Skin epidermis (tissue), 12 donors: Measurements from ENCODE around the gene SLC18B1.

Experiments
- H3K27ac ChIP-seq, 21 experiments: fragments of 200-600 bp; sonication (generic) in 11 of 21; one replicate each; pipeline ENCODE4 v1.5.0; 2020; ENCODE audit warnings: mild to moderate bottlenecking in 3 of 21, inconsistent platforms in 2 of 21, moderate library complexity in 2 of 21
- H3K4me3 ChIP-seq, 7 experiments: fragments of 200-600 bp; sonication (generic) in 2 of 7; one replicate each; pipeline ENCODE4 v1.5.0; 2020; ENCODE audit warnings: inconsistent platforms in 2 of 7, mild to moderate bottlenecking in 2 of 7, moderate library complexity in 1 of 7

Gene SLC18B1

DNA sequence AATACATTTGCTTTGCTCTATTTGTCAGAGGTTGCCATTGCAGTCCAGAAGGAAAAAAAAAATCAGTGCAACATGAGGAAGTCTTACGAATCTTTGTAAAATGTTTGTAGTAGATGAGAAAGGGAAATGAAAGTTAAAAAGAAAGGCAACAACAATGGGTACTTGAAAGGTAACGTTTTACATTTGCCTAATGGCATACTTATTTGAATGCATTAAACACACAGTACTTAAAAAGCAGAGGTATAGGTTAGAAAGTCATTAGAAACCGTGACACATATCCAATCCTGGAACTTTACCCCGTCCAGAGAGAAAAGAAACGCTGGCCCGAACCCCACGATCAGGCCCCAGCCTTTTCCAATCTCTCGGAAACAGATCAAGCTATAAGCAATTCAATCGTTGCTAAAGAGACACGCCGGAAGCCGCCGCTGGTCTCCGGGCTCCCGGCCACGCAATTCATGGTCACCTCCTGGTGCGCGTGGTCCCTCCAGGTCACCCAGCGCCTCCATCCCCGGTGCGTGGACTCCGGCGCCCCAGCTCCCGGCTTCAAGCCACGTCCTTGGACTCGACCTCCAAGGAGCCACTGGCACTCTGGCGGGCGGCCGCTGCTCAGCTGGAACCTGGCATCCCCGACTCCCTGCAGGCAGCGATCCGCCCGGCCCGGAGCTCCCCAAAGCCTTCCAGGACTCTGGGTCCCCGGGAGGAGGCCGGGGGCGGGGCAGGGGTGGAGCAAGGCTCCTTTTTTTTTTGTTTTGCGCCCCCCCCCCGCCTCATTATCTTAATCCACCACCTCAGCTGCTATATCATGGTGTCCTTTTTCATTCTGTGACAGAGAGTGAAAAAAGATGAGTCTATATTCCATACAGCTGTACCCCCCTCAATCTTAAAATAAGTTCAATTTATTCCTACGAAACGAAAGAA is at the start of gene SLC18B1:
SLC18B1 (minus strand) TSS at position 687 of the 918 bp plus-strand sequence; CDS start at position 506, 181 bp downstream.
- peak within 1 kb of the TSS in 12 of 21 experiments; percentile 68 to 90 (median 78) for H3K27ac ChIP-seq

GRCh38 chr6:132843316-132844035 is 45.0 kb upstream of the SLC18B1 start:
- no peak overlapping the region for H3K4me3 ChIP-seq

More for the DNA sequence above, at the start of gene SLC18B1:
- peak within 1 kb of the TSS in 5 of 7 experiments; percentile 53 to 94 (median 64) for H3K4me3 ChIP-seq

GRCh38 chr6:132841966-132842365 is 43.5 kb upstream of the SLC18B1 start:
- Histone ChIP-seq H3K27ac (no peak overlapping the region), H3K4me3 (no peak overlapping the region)

More at GRCh38 chr6:132843316-132844035, 45.0 kb upstream of the SLC18B1 start:
- no peak overlapping the region for H3K27ac ChIP-seq

DNA sequence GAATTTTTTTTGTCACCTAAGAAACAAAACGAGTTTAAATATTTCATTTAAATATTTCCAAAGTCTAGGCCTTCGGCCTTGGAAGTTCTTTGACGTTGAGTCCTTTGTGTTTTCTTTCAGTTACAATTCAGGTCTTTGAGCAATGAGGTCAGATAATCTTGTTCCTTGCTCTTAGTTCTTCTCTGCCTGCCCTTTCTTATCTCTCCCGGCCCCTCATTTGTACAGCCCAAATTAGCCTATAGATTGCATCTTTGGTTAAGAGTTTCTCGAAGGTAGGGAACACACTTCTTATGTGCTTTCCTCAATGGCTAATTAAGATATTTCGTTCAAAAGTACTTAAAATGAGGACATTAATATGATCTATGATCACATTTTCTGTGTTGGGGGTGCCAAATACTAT is 34.5 kb upstream of the SLC18B1 start:
- no peak overlapping the region for H3K27ac ChIP-seq
- no peak overlapping the region for H3K4me3 ChIP-seq

GRCh38 chr6:132830334-132830751 is 31.9 kb upstream of the SLC18B1 start:
- Histone ChIP-seq H3K27ac (no peak overlapping the region), H3K4me3 (no peak overlapping the region)

- Histone ChIP-seq H3K27ac (peak overlapping the region in 3 of 21 experiments; percentile 2 to 32 (median 27)), H3K4me3 (no peak overlapping the region)
Observed at GRCh38 chr6:132820629-132821381, 22.4 kb upstream of the SLC18B1 start.

GRCh38 chr6:132819405-132820161 is 21.1 kb upstream of the SLC18B1 start:
- no peak overlapping the region for H3K4me3 ChIP-seq

GRCh38 chr6:132818404-132819359 is 20.2 kb upstream of the SLC18B1 start:
- no peak overlapping the region for H3K27ac ChIP-seq
- no peak overlapping the region for H3K4me3 ChIP-seq

More at GRCh38 chr6:132819405-132820161, 21.1 kb upstream of the SLC18B1 start:
- no peak overlapping the region for H3K27ac ChIP-seq

DNA sequence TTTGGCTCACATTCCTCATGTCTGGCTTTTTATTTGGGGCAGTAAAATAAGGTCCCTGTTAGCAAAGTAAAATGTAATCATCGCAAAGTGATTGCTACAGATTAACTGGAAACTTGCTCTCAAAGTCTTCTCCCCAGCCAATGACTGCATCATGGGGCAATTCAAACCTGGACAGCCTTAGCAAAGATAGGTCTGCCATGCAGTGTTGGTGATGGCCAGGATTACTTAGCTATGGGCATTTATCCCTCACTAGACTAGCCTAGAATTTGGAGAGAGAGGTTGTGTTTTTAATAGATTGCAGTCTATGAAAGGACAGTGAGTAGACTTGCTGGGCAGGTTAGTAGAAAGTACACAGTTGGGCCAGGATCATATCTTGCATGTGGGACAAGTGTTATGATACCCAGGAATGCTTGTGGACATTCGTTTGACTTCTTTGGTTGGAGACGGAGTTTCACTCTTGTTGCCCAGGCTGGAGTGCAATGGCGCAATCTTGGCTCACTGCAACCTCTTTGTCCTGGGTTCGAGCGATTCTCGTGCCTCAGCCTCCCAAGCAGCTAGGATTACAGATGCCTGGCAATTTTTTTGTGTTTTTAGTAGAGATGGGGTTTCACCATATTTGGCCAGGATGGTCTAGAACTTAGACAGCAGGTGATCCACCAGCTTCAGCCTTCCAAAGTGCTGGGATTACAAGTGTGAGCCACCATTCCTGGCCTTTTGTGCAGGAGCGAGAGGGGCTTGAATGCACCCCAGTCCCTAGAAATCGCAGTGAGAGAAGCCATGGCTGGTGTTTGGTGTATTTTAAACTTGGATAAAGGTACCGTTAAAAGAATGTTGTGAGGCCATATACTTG is 19.3 kb upstream of the SLC18B1 start:
- H3K27ac ChIP-seq = no peak overlapping the region
- H3K4me3 ChIP-seq = no peak overlapping the region

GRCh38 chr6:132816660-132817059 is 18.2 kb upstream of the SLC18B1 start:
- Histone ChIP-seq H3K4me3 (peak overlapping the region in 3 of 7 experiments; percentile 76 to 88 (median 80)), H3K27ac (no peak overlapping the region)

DNA sequence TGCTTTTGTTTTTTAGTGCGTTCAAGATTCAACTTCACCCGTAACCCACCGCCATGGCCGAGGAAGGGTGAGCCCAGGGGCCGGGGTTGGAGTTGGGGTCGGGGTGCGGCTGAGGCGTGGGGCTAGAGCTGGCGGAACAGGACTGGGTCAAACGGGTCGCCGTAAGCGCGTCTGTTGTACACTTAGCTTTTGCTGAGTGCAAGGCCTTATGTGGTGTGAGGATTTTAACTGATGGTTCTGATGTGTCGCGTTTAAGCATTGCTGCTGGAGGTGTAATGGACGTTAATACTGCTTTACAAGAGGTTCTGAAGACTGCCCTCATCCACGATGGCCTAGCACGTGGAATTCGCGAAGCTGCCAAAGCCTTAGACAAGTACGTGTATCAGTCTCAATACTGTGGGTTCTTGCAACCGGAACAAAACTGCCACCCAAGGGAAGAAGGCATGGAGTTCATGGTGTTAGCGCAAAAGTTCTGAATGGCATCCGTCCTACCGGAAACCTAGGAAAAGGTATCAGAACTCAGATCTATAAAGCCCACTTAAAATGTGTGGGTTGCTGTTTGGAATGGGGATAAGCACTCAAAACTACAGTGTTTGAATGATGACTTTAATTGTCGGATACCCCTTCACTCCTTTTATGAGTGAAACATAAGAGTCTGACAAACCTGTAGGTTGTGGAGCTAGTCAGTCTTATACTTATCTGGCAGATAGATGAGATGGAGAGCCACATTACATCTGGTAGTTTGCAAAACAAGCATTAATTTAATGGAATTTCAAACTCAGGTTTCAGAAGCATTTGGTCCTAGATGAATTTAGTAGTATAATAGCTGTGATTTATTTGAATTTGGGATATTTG is 16.5 kb upstream of the SLC18B1 start:
- Histone ChIP-seq H3K27ac (peak overlapping the region; percentile 43 to 97 (median 93)), H3K4me3 (peak overlapping the region; percentile 63 to 92 (median 85))

DNA sequence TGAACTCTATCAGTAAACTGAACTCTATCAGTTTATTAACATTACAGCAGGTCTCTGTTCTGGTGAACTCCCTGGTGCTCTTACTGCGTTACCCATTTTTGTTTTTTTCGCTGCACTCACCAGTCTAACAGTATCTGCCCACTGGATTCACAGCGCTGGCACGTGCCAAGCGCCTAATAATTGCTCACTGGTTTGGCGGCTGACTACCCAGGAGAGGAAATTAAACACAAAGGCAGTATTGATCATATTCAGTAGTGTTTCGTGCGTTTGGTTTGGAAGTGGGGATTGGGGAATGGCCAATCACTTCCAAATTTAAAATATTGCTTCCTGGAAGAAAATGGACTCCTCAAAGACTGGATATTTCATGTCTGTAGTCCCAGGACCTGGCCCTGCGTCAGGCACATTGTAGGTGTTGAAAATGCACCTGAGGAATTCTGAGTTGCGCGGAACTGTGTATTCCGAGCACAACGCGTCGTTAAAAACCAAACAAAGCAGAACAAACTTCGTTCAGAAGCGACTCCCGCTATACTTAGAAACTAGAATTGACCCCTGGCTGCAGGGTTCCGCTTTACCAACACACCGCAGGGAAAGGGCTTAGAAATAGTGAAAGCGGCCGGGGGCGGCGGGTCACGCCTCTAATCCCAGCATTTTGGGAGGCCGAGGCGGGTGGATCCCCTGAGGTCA is 14.9 kb upstream of the SLC18B1 start:
- Histone ChIP-seq H3K27ac (peak overlapping the region; percentile 61 to 97 (median 93)), H3K4me3 (peak overlapping the region; percentile 63 to 92 (median 85))

DNA sequence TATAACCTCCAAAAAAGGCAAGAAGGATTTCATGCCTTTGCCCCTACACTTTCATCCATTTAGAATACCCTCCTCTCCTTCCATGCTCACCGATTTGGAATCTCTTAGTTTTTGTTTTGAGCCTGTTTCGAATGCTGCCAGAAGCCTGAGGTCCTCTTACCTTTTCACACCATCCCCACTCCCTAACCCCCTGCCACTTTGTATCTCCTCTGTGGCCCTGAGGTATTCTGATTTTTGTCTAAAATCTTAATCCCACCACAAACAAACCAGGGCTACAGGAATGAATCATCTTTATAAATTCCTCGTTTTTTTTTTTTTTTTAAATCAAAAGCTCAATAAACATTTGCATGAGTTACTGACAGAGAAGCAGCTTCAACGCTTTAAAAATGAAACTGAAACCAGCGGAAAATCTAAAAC is 14.3 kb upstream of the SLC18B1 start:
- Histone ChIP-seq H3K4me3 (peak overlapping the region; percentile 63 to 92 (median 85)), H3K27ac (peak overlapping the region in 20 of 21 experiments; percentile 84 to 97 (median 94))

GRCh38 chr6:132812255-132812732 is 13.9 kb upstream of the SLC18B1 start:
- Histone ChIP-seq H3K27ac (peak overlapping the region in 20 of 21 experiments; percentile 84 to 97 (median 94)), H3K4me3 (peak overlapping the region in 6 of 7 experiments; percentile 63 to 92 (median 84))

GRCh38 chr6:132811276-132811675 is 12.8 kb upstream of the SLC18B1 start:
- Histone ChIP-seq H3K27ac (peak overlapping the region in 1 of 21 experiments; percentile 88), H3K4me3 (no peak overlapping the region)
